Muscle layer of duodenum (tissue), 2 donors: Measurements from ENCODE around the gene REX1BD.
A peak's percentile ranks its signal among the peaks of the same experiment; 100 is the strongest.
"Not testable (repeated sequence)": the region's sequence is repeated elsewhere in the genome, so short reads cannot be mapped to it uniquely, and the experiment has no call there.

Source experiments
- H3K27ac ChIP-seq: one replicate; pipeline ENCODE4 v1.7.0; 2013; ENCODE audit warnings: mild to moderate bottlenecking, low read length
- H3K27me3 ChIP-seq: one replicate; pipeline ENCODE4 v1.7.0; 2013; ENCODE audit warnings: low read depth, mild to moderate bottlenecking, control low read depth, low read length
- H3K36me3 ChIP-seq, 2 donors: one replicate each; pipeline ENCODE4 v1.7.0; 2013; ENCODE audit warnings: low read length in 2 of 2, control low read depth in 1 of 2, mild to moderate bottlenecking in 1 of 2; ENCODE audit not compliant: insufficient read depth in 2 of 2, control insufficient read depth in 1 of 2
- H3K4me1 ChIP-seq, 2 donors: one replicate each; pipeline ENCODE4 v1.7.0; 2013; ENCODE audit warnings: low read length in 2 of 2, mild to moderate bottlenecking in 2 of 2, control low read depth in 1 of 2, moderate library complexity in 1 of 2; ENCODE audit not compliant: insufficient read depth in 2 of 2, control insufficient read depth in 1 of 2
- H3K4me3 ChIP-seq, 2 donors: one replicate each; pipeline ENCODE4 v1.7.0; 2013; ENCODE audit warnings: low read length in 2 of 2, low read depth in 1 of 2, mild to moderate bottlenecking in 1 of 2
- H3K9me3 ChIP-seq, 2 donors: one replicate each; pipeline ENCODE4 v1.7.0; 2013; ENCODE audit warnings: low read length in 2 of 2, control low read depth in 1 of 2, mild to moderate bottlenecking in 1 of 2; ENCODE audit not compliant: control insufficient read depth in 1 of 2
- donor health status: healthy.

The REX1BD gene

GRCh38 chr19:18594824-18595373, 6.3 kb downstream of the REX1BD start:
- H3K36me3 ChIP-seq: peaks cover 5 to 8% of the 10 kb centered on the region in 2 donors
- peaks cover 9% of the 10 kb centered on the region for H3K27me3 ChIP-seq
- no peak overlapping the region for H3K27ac ChIP-seq
- peak overlapping the region; percentile 26 to 58 for H3K4me3 ChIP-seq
- peaks cover 0 to 22% of the 10 kb centered on the region in 2 donors for H3K4me1 ChIP-seq
- H3K9me3 ChIP-seq: no peaks in the 10 kb centered on the region

- Histone ChIP-seq H3K27me3 (peaks cover 9% of the 10 kb centered on the region), H3K36me3 (peaks cover 5 to 7% of the 10 kb centered on the region in 2 donors), H3K4me3 (no peak overlapping the region), H3K9me3 (no peaks in the 10 kb centered on the region), H3K4me1 (peaks cover 0 to 17% of the 10 kb centered on the region in 2 donors), H3K27ac (no peak overlapping the region)
These were observed 6.9 kb downstream of the REX1BD start for GRCh38 chr19:18595475-18595874.

GRCh38 chr19:18596752-18597157, 8.2 kb downstream of the REX1BD start:
- no peaks in the 10 kb centered on the region for H3K36me3 ChIP-seq
- H3K9me3 ChIP-seq: no peaks in the 10 kb centered on the region
- no peak overlapping the region for H3K4me3 ChIP-seq
- H3K4me1 ChIP-seq: peaks cover 0 to 15% of the 10 kb centered on the region in 2 donors
- H3K27me3 ChIP-seq: peaks cover 9% of the 10 kb centered on the region
- H3K27ac ChIP-seq: no peak overlapping the region

GRCh38 chr19:18597809-18598660, 9.4 kb downstream of the REX1BD start:
- Histone ChIP-seq H3K27me3 (peaks cover 13% of the 10 kb centered on the region), H3K4me1 (peaks cover 0 to 15% of the 10 kb centered on the region in 2 donors), H3K27ac (no peak overlapping the region), H3K36me3 (no peaks in the 10 kb centered on the region), H3K4me3 (no peak overlapping the region), H3K9me3 (no peaks in the 10 kb centered on the region)

- H3K27ac ChIP-seq: no peak overlapping the region
- no peaks in the 10 kb centered on the region for H3K36me3 ChIP-seq
- no peak overlapping the region for H3K4me3 ChIP-seq
- peaks cover 0 to 16% of the 10 kb centered on the region in 2 donors for H3K4me1 ChIP-seq
- H3K9me3 ChIP-seq: no peaks in the 10 kb centered on the region
- H3K27me3 ChIP-seq: peaks cover 18% of the 10 kb centered on the region
These were observed 10.9 kb downstream of the REX1BD start for GRCh38 chr19:18599485-18599884.

GRCh38 chr19:18600692-18601397, 12.2 kb downstream of the REX1BD start:
- H3K27me3 ChIP-seq: peaks cover 29% of the 10 kb centered on the region
- not testable (repeated sequence) for H3K9me3 ChIP-seq, H3K4me3 ChIP-seq, H3K36me3 ChIP-seq, H3K27ac ChIP-seq
- H3K4me1 ChIP-seq: peaks cover 0 to 10% of the 10 kb centered on the region in 2 donors

- H3K27me3 ChIP-seq: peaks cover 32% of the 10 kb centered on the region
- H3K36me3 ChIP-seq: no peaks in the 10 kb centered on the region
- peaks cover 0 to 15% of the 10 kb centered on the region in 2 donors for H3K4me1 ChIP-seq
- no peak overlapping the region for H3K27ac ChIP-seq
- H3K9me3 ChIP-seq: no peaks in the 10 kb centered on the region
- no peak overlapping the region for H3K4me3 ChIP-seq
These were observed 13.3 kb downstream of the REX1BD start for GRCh38 chr19:18601875-18602274.

- no peaks in the 10 kb centered on the region for H3K9me3 ChIP-seq
- no peak overlapping the region for H3K4me3 ChIP-seq
- H3K27me3 ChIP-seq: peaks cover 44% of the 10 kb centered on the region
- peaks cover 0 to 27% of the 10 kb centered on the region in 2 donors for H3K4me1 ChIP-seq
- no peaks in the 10 kb centered on the region for H3K36me3 ChIP-seq
- H3K27ac ChIP-seq: no peak overlapping the region
These were observed 14.8 kb downstream of the REX1BD start for GRCh38 chr19:18603255-18603957.

GRCh38 chr19:18603958-18604819, 15.6 kb downstream of the REX1BD start:
- H3K27me3 ChIP-seq: peaks cover 43% of the 10 kb centered on the region

GRCh38 chr19:18604820-18605159, 16.2 kb downstream of the REX1BD start:
- Histone ChIP-seq H3K27me3 (peaks cover 46% of the 10 kb centered on the region), H3K4me1 (peaks cover 0 to 27% of the 10 kb centered on the region in 2 donors), H3K9me3 (no peaks in the 10 kb centered on the region), H3K4me3 (no peak overlapping the region), H3K27ac (no peak overlapping the region), H3K36me3 (no peaks in the 10 kb centered on the region)

More at GRCh38 chr19:18603958-18604819, 15.6 kb downstream of the REX1BD start:
- no peaks in the 10 kb centered on the region for H3K9me3 ChIP-seq
- no peak overlapping the region for H3K27ac ChIP-seq
- no peaks in the 10 kb centered on the region for H3K36me3 ChIP-seq
- H3K4me3 ChIP-seq: no peak overlapping the region
- peaks cover 0 to 27% of the 10 kb centered on the region in 2 donors for H3K4me1 ChIP-seq
